ENCODE data around the gene IMPDH2. TPM values are rescaled to one million over a fixed set of nuclear protein-coding genes. Genes with fewer than 3 reads are reported as not detected.

The IMPDH2 gene
- total RNA-seq, 1 experiment from 2014 or later: 599 TPM

- H3K4me1 ChIP-seq (ENCODE audit: control insufficient read depth in 1 of 2, insufficient read depth in 2 of 2, low read length in 2 of 2): no peaks in the 10 kb centered on the region
- TF ChIP-seq EZH2 (IDR thresholded peaks at IDR 0.05): no peak
- TF ChIP-seq POLR2AphosphoS5 (IDR thresholded peaks at IDR 0.05; ENCODE audit: low read depth, low read length): no peak
- no peak for TF ChIP-seq ZBTB33 (IDR thresholded peaks at IDR 0.05; ENCODE audit: extremely low read depth, insufficient replicate concordance, low read length)
- TF ChIP-seq YY1 (IDR thresholded peaks at IDR 0.05; ENCODE audit: extremely low read depth, insufficient replicate concordance, low read depth, low read length): no peak
- TF ChIP-seq SRF (IDR thresholded peaks at IDR 0.05; ENCODE audit: low read depth): no peak
- TF ChIP-seq REST (IDR thresholded peaks at IDR 0.05; ENCODE audit: low read depth): no peak
- no peak for TF ChIP-seq ZFX (IDR thresholded peaks at IDR 0.05)
- TF ChIP-seq ELF1 (IDR thresholded peaks at IDR 0.05; ENCODE audit: borderline replicate concordance, low read depth): no peak
- TF ChIP-seq EGR1 (IDR thresholded peaks at IDR 0.05; ENCODE audit: low read depth): no peak
- no peak for TF ChIP-seq CTCF (IDR thresholded peaks at IDR 0.05 in 2 of 3, conservative IDR thresholded peaks at IDR 0.05 in 1 of 3; ENCODE audit: borderline replicate concordance in 1 of 3, insufficient read depth in 1 of 3, low read depth in 2 of 3, low read length in 2 of 3)
- no peak for TF ChIP-seq ZNF274 (IDR thresholded peaks at IDR 0.05; ENCODE audit: low read depth, low read length)
- no peak for TF ChIP-seq CBX3 (IDR thresholded peaks at IDR 0.05; ENCODE audit: low read depth)
- no peak for TF ChIP-seq FOSL1 (IDR thresholded peaks at IDR 0.05; ENCODE audit: low read depth)
- TF ChIP-seq POLR2A (IDR thresholded peaks at IDR 0.05; ENCODE audit: borderline replicate concordance, extremely low read depth, insufficient read depth, insufficient read length): no peak
- TF ChIP-seq SIN3A (IDR thresholded peaks at IDR 0.05; ENCODE audit: low read depth): no peak
- TF ChIP-seq JUND (IDR thresholded peaks at IDR 0.05): no peak
- no peak for TF ChIP-seq MAX (IDR thresholded peaks at IDR 0.05)
- TF ChIP-seq ATF3 (IDR thresholded peaks at IDR 0.05): no peak
- no peak overlapping the region for H2AFZ ChIP-seq (ENCODE audit: low read depth, low read length, poor library complexity, severe bottlenecking)
- RAD21 ChIA-PET (ENCODE audit: low non-redundant PET in 1 of 2, low total read pairs in 2 of 2, uncharacterized antibody in 2 of 2, unreplicated experiment in 2 of 2): no interaction called here
- no peak overlapping the region for H3K9ac ChIP-seq (ENCODE audit: low read length)
- intact Hi-C loops (cut with micrococcal nuclease): no loop called here
- BruUV-seq (replicated peaks): no TSS peak
- H3K27ac ChIP-seq (ENCODE audit: low read depth, low read length): no peak overlapping the region
- no peak overlapping the region for H3K4me3 ChIP-seq (replicated peaks in 1 of 2; ENCODE audit: low read depth in 1 of 2, low read length in 2 of 2)
- peaks cover 43 to 66% of the 10 kb centered on the region in 2 experiments for H3K36me3 ChIP-seq (ENCODE audit: control insufficient read depth in 1 of 2, insufficient read depth in 2 of 2, low read length in 2 of 2)
- H3K27me3 ChIP-seq (ENCODE audit: insufficient read depth, low read length): no peaks in the 10 kb centered on the region
- 0 out of 2 replicates have a peak, but pooled peaks cover 4% of the 10 kb centered on the region for H3K79me2 ChIP-seq (ENCODE audit: insufficient read depth, low read length)
- DNase-seq (ENCODE audit: low read depth, low spot score): no peak
- POLR2A ChIA-PET: no interaction called here
- CTCF ChIA-PET: no interaction called here
- H4K20me1 ChIP-seq (ENCODE audit: insufficient read depth): no peaks in the 10 kb centered on the region
- H3K4me2 ChIP-seq (ENCODE audit: low read length): no peak overlapping the region
- ATAC-seq: no peak
- H3K9me3 ChIP-seq (ENCODE audit: control insufficient read depth in 1 of 2, insufficient read depth in 1 of 2, low read depth in 1 of 2, low read length in 2 of 2): no peaks in the 10 kb centered on the region
- no peaks in the 10 kb centered on the region for H3K9me2 ChIP-seq (ENCODE audit: insufficient read depth)
Observed at GRCh38 chr3:48979451-48979850, 49.7 kb downstream of the IMPDH2 start.

Measured in HCT116 (cell line).